ENCODE results near the gene STON1. TPM values are rescaled to one million over a fixed set of nuclear protein-coding genes. Genes with fewer than 3 reads are reported as not detected.

Gene STON1, protein sequence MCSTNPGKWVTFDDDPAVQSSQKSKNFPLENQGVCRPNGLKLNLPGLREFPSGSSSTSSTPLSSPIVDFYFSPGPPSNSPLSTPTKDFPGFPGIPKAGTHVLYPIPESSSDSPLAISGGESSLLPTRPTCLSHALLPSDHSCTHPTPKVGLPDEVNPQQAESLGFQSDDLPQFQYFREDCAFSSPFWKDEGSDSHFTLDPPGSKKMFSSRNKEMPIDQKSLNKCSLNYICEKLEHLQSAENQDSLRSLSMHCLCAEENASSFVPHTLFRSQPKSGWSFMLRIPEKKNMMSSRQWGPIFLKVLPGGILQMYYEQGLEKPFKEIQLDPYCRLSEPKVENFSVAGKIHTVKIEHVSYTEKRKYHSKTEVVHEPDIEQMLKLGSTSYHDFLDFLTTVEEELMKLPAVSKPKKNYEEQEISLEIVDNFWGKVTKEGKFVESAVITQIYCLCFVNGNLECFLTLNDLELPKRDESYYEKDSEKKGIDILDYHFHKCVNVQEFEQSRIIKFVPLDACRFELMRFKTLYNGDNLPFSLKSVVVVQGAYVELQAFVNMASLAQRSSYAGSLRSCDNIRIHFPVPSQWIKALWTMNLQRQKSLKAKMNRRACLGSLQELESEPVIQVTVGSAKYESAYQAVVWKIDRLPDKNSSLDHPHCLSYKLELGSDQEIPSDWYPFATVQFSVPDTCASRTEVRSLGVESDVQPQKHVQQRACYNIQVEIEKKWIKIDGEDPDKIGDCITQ
- total RNA-seq (1 to 10 TPM; 2.8 to 8.9 (median 4.5) TPM), polyA plus RNA-seq (1 to 10 TPM; 2.2 to 4.5 TPM)
- long read RNA-seq, donor 1, partial matches to known transcripts = 2 of 2 reads
- long read RNA-seq, donor 1, other reads (novel, unspliced or antisense) = 0 of 2 reads
- long read RNA-seq, donor 2, full-length matches to known transcripts = 1 of 2 reads
- long read RNA-seq, donor 2, partial matches to known transcripts = 0 of 2 reads
- long read RNA-seq, donor 2, other reads (novel, unspliced or antisense) = 1 of 2 reads
- long read RNA-seq, donor 3 = 0 reads

DNA sequence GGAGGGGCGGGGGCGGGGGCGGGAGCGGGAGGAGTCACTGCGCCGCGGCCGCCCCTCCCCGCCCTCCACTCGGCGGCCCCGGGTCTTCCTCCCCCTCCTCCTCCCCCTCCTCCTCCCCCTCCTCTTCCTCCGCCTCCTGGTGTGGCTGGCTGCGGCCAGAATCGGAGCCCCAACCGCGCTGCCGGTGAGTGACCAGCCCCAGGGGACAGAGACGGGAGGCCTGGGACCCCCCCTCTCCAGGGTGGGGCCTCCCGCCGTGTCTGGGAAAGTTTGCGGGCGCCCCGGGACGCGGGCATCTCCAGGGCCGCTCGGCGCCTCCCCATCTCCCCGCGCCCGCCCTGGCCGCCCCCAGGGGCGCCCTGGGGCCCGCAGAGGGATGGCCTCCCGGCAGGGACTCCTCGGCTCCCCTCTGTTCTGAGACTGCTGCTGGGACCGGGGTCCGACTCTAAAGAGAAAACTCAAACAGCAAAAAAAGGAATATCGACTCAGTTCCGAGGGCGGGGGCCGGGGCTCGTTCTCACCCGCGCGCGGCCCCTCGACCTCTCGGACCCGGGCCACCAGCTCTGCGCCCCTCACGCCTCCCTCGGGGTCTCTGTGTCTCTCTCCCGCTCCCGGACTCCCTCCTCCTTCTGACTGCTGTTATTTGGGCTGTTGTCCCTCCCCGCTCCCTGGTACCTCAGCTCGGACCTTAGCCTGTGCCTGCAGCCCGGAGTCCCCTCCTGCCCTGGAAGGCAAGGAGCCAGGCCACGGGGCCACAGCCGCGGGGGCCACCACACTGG, at the start of gene STON1:
Gene STON1 (plus strand): TSS at position 122 of the 779 bp plus-strand sequence. CDS start 50,480 bp downstream, outside the sequence.
- intact Hi-C loops (cut with DNase I) = loop anchor here in 2 of 10 donors (5.0 kb wide), 1 partner anchor 57 kb away; no protein-coding TSS in a partner anchor
- Histone ChIP-seq H3K9me3 (no peaks in the 10 kb centered on the region), H3K4me1 (peaks cover 7 to 56% (median 23%) of the 10 kb centered on the region in 9 donors), H3K27me3 (peaks cover 0 to 6% (median 0%) of the 10 kb centered on the region in 7 donors), H3K36me3 (no peaks in the 10 kb centered on the region), H3K27ac (peak within 1 kb of the TSS; percentile 73 to 93 (median 84)), H3K4me3 (peak within 1 kb of the TSS; percentile 76 to 98 (median 90))
- ATAC-seq (peak; percentile 56 to 81 (median 69)), DNase-seq (peak; percentile 64 to 73)
- TF ChIP-seq, protein P1, sequence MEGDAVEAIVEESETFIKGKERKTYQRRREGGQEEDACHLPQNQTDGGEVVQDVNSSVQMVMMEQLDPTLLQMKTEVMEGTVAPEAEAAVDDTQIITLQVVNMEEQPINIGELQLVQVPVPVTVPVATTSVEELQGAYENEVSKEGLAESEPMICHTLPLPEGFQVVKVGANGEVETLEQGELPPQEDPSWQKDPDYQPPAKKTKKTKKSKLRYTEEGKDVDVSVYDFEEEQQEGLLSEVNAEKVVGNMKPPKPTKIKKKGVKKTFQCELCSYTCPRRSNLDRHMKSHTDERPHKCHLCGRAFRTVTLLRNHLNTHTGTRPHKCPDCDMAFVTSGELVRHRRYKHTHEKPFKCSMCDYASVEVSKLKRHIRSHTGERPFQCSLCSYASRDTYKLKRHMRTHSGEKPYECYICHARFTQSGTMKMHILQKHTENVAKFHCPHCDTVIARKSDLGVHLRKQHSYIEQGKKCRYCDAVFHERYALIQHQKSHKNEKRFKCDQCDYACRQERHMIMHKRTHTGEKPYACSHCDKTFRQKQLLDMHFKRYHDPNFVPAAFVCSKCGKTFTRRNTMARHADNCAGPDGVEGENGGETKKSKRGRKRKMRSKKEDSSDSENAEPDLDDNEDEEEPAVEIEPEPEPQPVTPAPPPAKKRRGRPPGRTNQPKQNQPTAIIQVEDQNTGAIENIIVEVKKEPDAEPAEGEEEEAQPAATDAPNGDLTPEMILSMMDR (IDR thresholded peaks at IDR 0.05) = peak in 4 of 9 donors; percentile 7 to 26 (median 25)
- 0 to 1% methylated on average over 43 to 61 of the region's 62 CpGs for WGBS, 2 donors

DNA sequence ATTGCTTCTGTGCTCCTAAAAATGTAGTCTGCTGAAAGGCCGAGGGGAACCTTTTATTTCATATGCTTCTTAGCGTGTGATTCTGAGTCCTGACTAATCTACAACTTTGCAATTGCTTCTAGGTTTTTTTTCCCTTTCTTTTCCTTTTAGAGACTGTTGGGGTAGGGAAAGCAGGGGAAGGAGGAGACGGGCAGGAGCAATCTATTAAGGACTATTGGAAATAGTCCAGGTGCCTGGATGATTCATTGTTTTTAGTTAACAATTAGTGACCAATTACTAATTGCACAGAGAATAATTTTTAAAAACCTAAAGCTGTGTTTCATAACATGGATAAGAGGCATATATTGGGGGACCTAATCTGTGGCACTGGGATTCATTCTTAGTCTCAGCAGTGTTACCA, 49.4 kb upstream of the STON1 start:
- H3K4me3 ChIP-seq = no peak overlapping the region
- no peaks in the 10 kb centered on the region for H3K9me3 ChIP-seq
- WGBS, 2 donors = 60 to 64% methylated on average over 3 of the region's 3 CpGs
- peaks cover 0 to 96% (median 0%) of the 10 kb centered on the region in 9 donors for H3K36me3 ChIP-seq
- peaks cover 0 to 12% (median 0%) of the 10 kb centered on the region in 9 donors for H3K4me1 ChIP-seq
- TF ChIP-seq, protein P1 (IDR thresholded peaks at IDR 0.05) = no peak
- intact Hi-C loops (cut with DNase I) = loop anchor here in 1 of 10 donors (10.0 kb wide), 1 partner anchor 104 kb away; no protein-coding TSS in a partner anchor
- no peaks in the 10 kb centered on the region for H3K27me3 ChIP-seq
- no peak overlapping the region for H3K27ac ChIP-seq
- DNase-seq (no peak), ATAC-seq (no peak)

GRCh38 chr2:48482313-48482712, 47.6 kb upstream of the STON1 start:
- no peak for ATAC-seq
- Histone ChIP-seq H3K27ac (no peak overlapping the region), H3K4me3 (no peak overlapping the region), H3K27me3 (no peaks in the 10 kb centered on the region), H3K9me3 (no peaks in the 10 kb centered on the region), H3K4me1 (peaks cover 0 to 12% (median 0%) of the 10 kb centered on the region in 9 donors), H3K36me3 (peaks cover 0 to 97% (median 12%) of the 10 kb centered on the region in 9 donors)
- TF ChIP-seq, protein P1 (IDR thresholded peaks at IDR 0.05) = no peak
- 83 to 85% methylated on average over 1 of the region's 1 CpG for WGBS, 2 donors
- intact Hi-C loops (cut with DNase I) = loop anchor here in 1 of 10 donors (10.0 kb wide), 1 partner anchor 102 kb away; no protein-coding TSS in a partner anchor
- DNase-seq = no peak

Data from heart right ventricle (tissue), 16 donors.